SK-N-SH treated with all-trans-retinoic acid at 6 μM for 48 hours (cell line): ENCODE measurements around the gene GRIN2D.

Experiments used
- ATAC-seq: fragments of 200-7000 bp; cut with Tn5 transposase; 3 replicates; pipeline ENCODE4 v1.9.1; 2020; ENCODE audit warnings: mild to moderate bottlenecking, moderate library complexity
- ARNTL ChIP-seq: fragments of 450-650 bp; formaldehyde crosslinking; IDR thresholded peaks from 2 replicates; pipeline ENCODE4 v1.5.0; 2020; ENCODE audit warnings: low read depth, mild to moderate bottlenecking, moderate library complexity, borderline replicate concordance
- BACH2 ChIP-seq: fragments of 250-450 bp; sonication (Bioruptor Pico); IDR thresholded peaks from 2 replicates; pipeline ENCODE4 v1.9.0; 2021; ENCODE audit warnings: mild to moderate bottlenecking, borderline replicate concordance
- CREB5 ChIP-seq: fragments of 250-450 bp; sonication (Bioruptor Pico); IDR thresholded peaks from 2 replicates; pipeline ENCODE4 v1.5.1; 2020; ENCODE audit warnings: low read depth, mild to moderate bottlenecking, moderate library complexity
- CSDC2 ChIP-seq: fragments of 250-450 bp; sonication (Bioruptor Pico); IDR thresholded peaks from 2 replicates; pipeline ENCODE4 v1.5.0; 2020; ENCODE audit warnings: mild to moderate bottlenecking, moderate library complexity
- CSRNP3 ChIP-seq: fragments of 250-450 bp; sonication (Bioruptor Pico); IDR thresholded peaks from 2 replicates; pipeline ENCODE4 v1.5.1; 2021; ENCODE audit warnings: mild to moderate bottlenecking, moderate library complexity
- ESRRG ChIP-seq: fragments of 250-450 bp; sonication (Bioruptor Pico); IDR thresholded peaks from 2 replicates; pipeline ENCODE4 v1.6.1; 2021; ENCODE audit warnings: mild to moderate bottlenecking
- GLIS3 ChIP-seq: fragments of 250-450 bp; sonication (Bioruptor Pico); IDR thresholded peaks from 2 replicates; pipeline ENCODE4 v1.5.0; 2020; ENCODE audit warnings: mild to moderate bottlenecking, moderate library complexity
- ISL1 ChIP-seq: fragments of 250-450 bp; sonication (Bioruptor Pico); IDR thresholded peaks from 2 replicates; pipeline ENCODE4 v2.1.2; 2022; ENCODE audit warnings: mild to moderate bottlenecking, moderate library complexity
- OSR1 ChIP-seq: fragments of 250-450 bp; sonication (Bioruptor Pico); IDR thresholded peaks from 2 replicates; pipeline ENCODE4 v1.8.0; 2022; ENCODE audit warnings: moderate library complexity, mild to moderate bottlenecking, inconsistent platforms
- PATZ1 ChIP-seq: fragments of 250-450 bp; sonication (Bioruptor Pico); IDR thresholded peaks from 2 replicates; pipeline ENCODE4 v1.8.0; 2020; ENCODE audit warnings: mild to moderate bottlenecking, moderate library complexity, borderline replicate concordance
- POU6F1 ChIP-seq: fragments of 250-450 bp; sonication (Bioruptor Pico); IDR thresholded peaks from 2 replicates; pipeline ENCODE4 v1.8.0; 2021; ENCODE audit warnings: low read depth, mild to moderate bottlenecking, moderate library complexity, borderline replicate concordance
- PPARA ChIP-seq: fragments of 250-450 bp; sonication (Bioruptor Pico); IDR thresholded peaks from 2 replicates; pipeline ENCODE4 v1.5.0; 2020; ENCODE audit warnings: mild to moderate bottlenecking, borderline replicate concordance
- RARB ChIP-seq: fragments of 250-450 bp; sonication (Bioruptor Pico); IDR thresholded peaks from 2 replicates; pipeline ENCODE4 v1.8.0; 2021; ENCODE audit warnings: mild to moderate bottlenecking, moderate library complexity
- SNAI2 ChIP-seq: fragments of 250-450 bp; sonication (Bioruptor Pico); IDR thresholded peaks from 2 replicates; pipeline ENCODE4 v1.5.0; 2020; ENCODE audit warnings: mild to moderate bottlenecking, moderate library complexity
- TCF4 ChIP-seq: fragments of 250-450 bp; sonication (Bioruptor Pico); IDR thresholded peaks from 2 replicates; pipeline ENCODE4 v1.8.0; 2021; ENCODE audit warnings: mild to moderate bottlenecking, moderate library complexity, borderline replicate concordance
- TOX ChIP-seq: fragments of 250-450 bp; sonication (Bioruptor Pico); IDR thresholded peaks from 2 replicates; pipeline ENCODE4 v1.8.0; 2021; ENCODE audit warnings: mild to moderate bottlenecking, moderate library complexity, borderline replicate concordance
- TSHZ2 ChIP-seq: fragments of 250-450 bp; sonication (Bioruptor Pico); IDR thresholded peaks from 2 replicates; pipeline ENCODE4 v1.5.0; 2020; ENCODE audit warnings: mild to moderate bottlenecking, moderate library complexity
- ZC3H10 ChIP-seq: fragments of 250-450 bp; sonication (Bioruptor Pico); IDR thresholded peaks from 2 replicates; pipeline ENCODE4 v1.5.1; 2021; ENCODE audit warnings: mild to moderate bottlenecking, moderate library complexity
- ZFP3 ChIP-seq: fragments of 250-450 bp; sonication (Bioruptor Pico); IDR thresholded peaks from 2 replicates; pipeline ENCODE4 v1.5.0; 2020; ENCODE audit warnings: mild to moderate bottlenecking, moderate library complexity
- ZFP30 ChIP-seq: fragments of 450-650 bp; formaldehyde crosslinking; IDR thresholded peaks from 2 replicates; pipeline ENCODE4 v1.5.0; 2022; ENCODE audit warnings: mild to moderate bottlenecking, moderate library complexity
- ZNF565 ChIP-seq: fragments of 450-650 bp; formaldehyde crosslinking; conservative IDR thresholded peaks from 2 replicates; pipeline ENCODE4 v1.5.0; 2020; ENCODE audit warnings: low read depth, mild to moderate bottlenecking, moderate library complexity
- ZNF70 ChIP-seq: fragments of 450-650 bp; formaldehyde crosslinking; IDR thresholded peaks from 2 replicates; pipeline ENCODE4 v1.5.0; 2020; ENCODE audit warnings: mild to moderate bottlenecking, moderate library complexity

GRIN2D gene

GRCh38 chr19:48385461-48386087 is 7.9 kb upstream of the GRIN2D start:
- ATAC-seq: no peak
- no peak for TF ChIP-seq ZFP3
- TF ChIP-seq BACH2 (CRISPR knock-in tag): no peak
- no peak for TF ChIP-seq ZC3H10 (CRISPR knock-in tag)
- no peak for TF ChIP-seq RARB (CRISPR knock-in tag)
- TF ChIP-seq ARNTL (CRISPR knock-in tag): no peak
- TF ChIP-seq ZNF70: no peak
- TF ChIP-seq PATZ1: no peak
- TF ChIP-seq ISL1 (CRISPR knock-in tag): no peak
- no peak for TF ChIP-seq GLIS3
- no peak for TF ChIP-seq ZNF565 (CRISPR knock-in tag)
- TF ChIP-seq PPARA (CRISPR knock-in tag): no peak
- no peak for TF ChIP-seq ESRRG (CRISPR knock-in tag)
- no peak for TF ChIP-seq CSDC2 (CRISPR knock-in tag)
- no peak for TF ChIP-seq CREB5 (CRISPR knock-in tag)
- TF ChIP-seq POU6F1: no peak
- TF ChIP-seq SNAI2: no peak
- no peak for TF ChIP-seq TCF4 (CRISPR knock-in tag)

- no peak for ATAC-seq
- TF ChIP-seq GLIS3 (no peak), CREB5 (CRISPR knock-in tag) (no peak), ZFP3 (no peak)
Observed at GRCh38 chr19:48386981-48387380, 6.5 kb upstream of the GRIN2D start.

GRCh38 chr19:48390188-48391099 is 3.0 kb upstream of the GRIN2D start:
- peak; percentile 65 for ATAC-seq
- TF ChIP-seq ZC3H10 (CRISPR knock-in tag): no peak
- TF ChIP-seq ZFP30 (CRISPR knock-in tag): no peak
- no peak for TF ChIP-seq TSHZ2
- no peak for TF ChIP-seq ZNF70
- TF ChIP-seq GLIS3: no peak
- TF ChIP-seq CSDC2 (CRISPR knock-in tag): no peak
- no peak for TF ChIP-seq CSRNP3 (CRISPR knock-in tag)
- no peak for TF ChIP-seq TOX
- no peak for TF ChIP-seq BACH2 (CRISPR knock-in tag)
- no peak for TF ChIP-seq RARB (CRISPR knock-in tag)
- no peak for TF ChIP-seq OSR1 (CRISPR knock-in tag)
- TF ChIP-seq TCF4 (CRISPR knock-in tag): no peak
- TF ChIP-seq CREB5 (CRISPR knock-in tag): no peak
- TF ChIP-seq ZFP3: no peak
- no peak for TF ChIP-seq PATZ1
